ENCODE data around the gene COG5. TPM values are rescaled to one million over a fixed set of nuclear protein-coding genes. Genes with fewer than 3 reads are reported as not detected.

COG5 gene
- total RNA-seq, 1 experiment from 2014 or later = 29.1 TPM

- ATAC-seq = no peak
Observed at GRCh38 chr7:107599262-107599661, 35.5 kb upstream of the COG5 start.

GRCh38 chr7:107597953-107598352 is 34.2 kb upstream of the COG5 start:
- H3K36me3 ChIP-seq (ENCODE audit: control insufficient read depth, insufficient read depth, low read length) = peaks cover 28% of the 10 kb centered on the region
- no peak overlapping the region for H3K4me3 ChIP-seq (ENCODE audit: low read depth in 2 of 2, low read length in 2 of 2)
- H3K27ac ChIP-seq (ENCODE audit: low read length) = no peak overlapping the region
- DNase-seq (ENCODE audit: low read depth, low spot score) (no peak), ATAC-seq (no peak)
- intact Hi-C loops (cut with micrococcal nuclease; ENCODE audit: unreplicated experiment) = loop anchor here (10.0 kb wide), 1 partner anchor 127 kb away; no protein-coding TSS in a partner anchor
- CTCF ChIA-PET = no interaction called here
- no TSS peak for BruUV-seq (replicated peaks)
- in situ Hi-C loops (cut with HindIII; ENCODE audit: low pct_unique_long_range_greater_than_20kb, low sequenced_read_pairs) = no loop called here
- POLR2A ChIA-PET = no interaction called here
- H3K4me1 ChIP-seq (ENCODE audit: control insufficient read depth, insufficient read depth, low read length) = no peaks in the 10 kb centered on the region
- no peaks in the 10 kb centered on the region for H3K9me3 ChIP-seq (ENCODE audit: control insufficient read depth, insufficient read depth, low read depth, low read length)
- H3K27me3 ChIP-seq (ENCODE audit: control insufficient read depth, insufficient read depth, low read length) = no peaks in the 10 kb centered on the region
- TF ChIP-seq POLR2AphosphoS5 (IDR thresholded peaks at IDR 0.05; ENCODE audit: low read depth, low read length) (no peak), TCF7L2 (IDR thresholded peaks at IDR 0.05; ENCODE audit: low read depth, low read length) (no peak), REST (IDR thresholded peaks at IDR 0.05; ENCODE audit: insufficient read depth in 1 of 2, low read depth in 2 of 2, low read length in 1 of 2) (no peak), SIN3A (IDR thresholded peaks at IDR 0.05; ENCODE audit: borderline replicate concordance, insufficient read depth, low read depth, low read length) (no peak)

More at GRCh38 chr7:107599262-107599661, 35.5 kb upstream of the COG5 start:
- ChIA-PET CTCF (interaction anchor here (0.5 kb wide), 1 partner anchor 9 kb away, joined by 4 read pairs; no protein-coding TSS in a partner anchor), POLR2A (interaction anchor here (0.6 kb wide), 1 partner anchor 31 kb away, joined by 4 read pairs; no protein-coding TSS in a partner anchor)
- no peak for DNase-seq (ENCODE audit: low read depth, low spot score)
- H3K27ac ChIP-seq (ENCODE audit: low read length) = no peak overlapping the region
- in situ Hi-C loops (cut with HindIII; ENCODE audit: low pct_unique_long_range_greater_than_20kb, low sequenced_read_pairs) = no loop called here
- H3K27me3 ChIP-seq (ENCODE audit: control insufficient read depth, insufficient read depth, low read length) = no peaks in the 10 kb centered on the region
- H3K4me1 ChIP-seq (ENCODE audit: control insufficient read depth, insufficient read depth, low read length) = no peaks in the 10 kb centered on the region
- H3K36me3 ChIP-seq (ENCODE audit: control insufficient read depth, insufficient read depth, low read length) = peaks cover 28% of the 10 kb centered on the region
- intact Hi-C loops (cut with micrococcal nuclease; ENCODE audit: unreplicated experiment) = loop anchor here (10.0 kb wide), 1 partner anchor 126 kb away; no protein-coding TSS in a partner anchor
- H3K9me3 ChIP-seq (ENCODE audit: control insufficient read depth, insufficient read depth, low read depth, low read length) = no peaks in the 10 kb centered on the region
- no TSS peak for BruUV-seq (replicated peaks)
- H3K4me3 ChIP-seq (ENCODE audit: low read depth in 2 of 2, low read length in 2 of 2) = no peak overlapping the region
- TF ChIP-seq SIN3A (IDR thresholded peaks at IDR 0.05; ENCODE audit: borderline replicate concordance, insufficient read depth, low read depth, low read length) (no peak), CTCF (IDR thresholded peaks at IDR 0.05) (no peak)

DNA sequence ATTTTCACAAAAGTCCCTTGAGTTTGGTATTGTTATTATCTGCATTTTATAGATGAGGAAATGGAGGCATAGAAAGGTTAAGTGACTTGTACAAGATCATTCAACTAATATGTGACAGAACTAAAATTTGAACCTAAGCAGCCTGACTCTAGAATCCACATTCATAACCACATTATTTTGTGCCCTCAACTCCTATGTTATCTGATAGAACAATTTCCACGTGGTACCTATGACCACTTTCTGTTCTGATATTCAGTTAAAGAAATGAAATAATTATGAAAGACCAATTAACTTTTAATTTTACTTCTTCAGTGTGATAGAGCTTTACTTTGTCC is 33.8 kb upstream of the COG5 start:
- TF ChIP-seq REST (IDR thresholded peaks at IDR 0.05; ENCODE audit: insufficient read depth in 1 of 2, low read depth in 2 of 2, low read length in 1 of 2) = no peak
- no peak for TF ChIP-seq POLR2AphosphoS5 (IDR thresholded peaks at IDR 0.05; ENCODE audit: low read depth, low read length)
- TF ChIP-seq SIN3A (IDR thresholded peaks at IDR 0.05; ENCODE audit: borderline replicate concordance, insufficient read depth, low read depth, low read length) = no peak
- no peak for TF ChIP-seq TCF7L2 (IDR thresholded peaks at IDR 0.05; ENCODE audit: low read depth, low read length)
- no peak for TF ChIP-seq CTCF (IDR thresholded peaks at IDR 0.05)

More for the DNA sequence above, 33.8 kb upstream of the COG5 start:
- Histone ChIP-seq H3K27me3 (ENCODE audit: control insufficient read depth, insufficient read depth, low read length) (no peaks in the 10 kb centered on the region), H3K9me3 (ENCODE audit: control insufficient read depth, insufficient read depth, low read depth, low read length) (no peaks in the 10 kb centered on the region), H3K4me3 (ENCODE audit: low read depth in 2 of 2, low read length in 2 of 2) (no peak overlapping the region), H3K4me1 (ENCODE audit: control insufficient read depth, insufficient read depth, low read length) (no peaks in the 10 kb centered on the region), H3K36me3 (ENCODE audit: control insufficient read depth, insufficient read depth, low read length) (peaks cover 28% of the 10 kb centered on the region), H3K27ac (ENCODE audit: low read length) (no peak overlapping the region)
- ATAC-seq (no peak), DNase-seq (ENCODE audit: low read depth, low spot score) (no peak)
- intact Hi-C loops (cut with micrococcal nuclease; ENCODE audit: unreplicated experiment) (loop anchor here (10.0 kb wide), 1 partner anchor 127 kb away; no protein-coding TSS in a partner anchor), in situ Hi-C loops (cut with HindIII; ENCODE audit: low pct_unique_long_range_greater_than_20kb, low sequenced_read_pairs) (no loop called here)
- ChIA-PET CTCF (no interaction called here), POLR2A (no interaction called here)
- BruUV-seq (replicated peaks) = no TSS peak
